Activated CD4-positive, alpha-beta memory T cell treated with anti-CD3 and anti-CD28 coated beads for 36 hours (primary cell): Measurements from ENCODE around the gene MYO5A. TPM values are rescaled to one million over a fixed set of nuclear protein-coding genes. Genes with fewer than 3 reads are reported as not detected.
"Not testable (repeated sequence)": the region's sequence is repeated elsewhere in the genome, so short reads cannot be mapped to it uniquely, and the experiment has no call there.

Source experiments
- CTCF ChIA-PET: fragments of 350-600 bp; sonication (Branson Sonifier 250); formaldehyde crosslinking; loops from one replicate; lab custom pipeline; 2021; ENCODE audit warnings: antibody characterized with exemption, inconsistent platforms; lab: Charles Lee
- POLR2A ChIA-PET: fragments of 350-600 bp; sonication (Branson Sonifier 250); formaldehyde crosslinking; loops from one replicate; lab custom pipeline; 2021; ENCODE audit warnings: antibody characterized with exemption; lab: Charles Lee
- DNase-seq: peaks from one replicate; pipeline ENCODE4 v3.0.0-alpha.2; 2020
- H3K27ac Mint-ChIP-seq: one replicate; pipeline ENCODE4 v1.8.0; 2021; ENCODE audit warnings: mixed read lengths
- H3K27me3 Mint-ChIP-seq: one replicate; pipeline ENCODE4 v1.8.0; 2021; ENCODE audit warnings: mixed read lengths
- H3K36me3 Mint-ChIP-seq: one replicate; pipeline ENCODE4 v1.8.0; 2021; ENCODE audit warnings: mixed read lengths
- H3K4me1 Mint-ChIP-seq: one replicate; pipeline ENCODE4 v1.8.0; 2021; ENCODE audit warnings: low read depth, mixed read lengths
- H3K4me3 Mint-ChIP-seq: one replicate; pipeline ENCODE4 v1.8.0; 2021; ENCODE audit warnings: mild to moderate bottlenecking, mixed read lengths
- H3K9me3 Mint-ChIP-seq: one replicate; pipeline ENCODE4 v1.8.0; 2021; ENCODE audit warnings: mixed read lengths
- intact Hi-C: fragments of 100-400 bp; cut with micrococcal nuclease; formaldehyde crosslinking; loops from one replicate; pipeline ENCODE4 v1.15.1; 2023
- total RNA-seq, 2 experiments: library from RNA; stranded (reverse); gene quantifications; one replicate each; pipeline ENCODE4 v1.2.3, GENCODE V29; 2021

The MYO5A gene
- total RNA-seq = 10 to 100 TPM; 32.4 to 37.8 TPM

DNA sequence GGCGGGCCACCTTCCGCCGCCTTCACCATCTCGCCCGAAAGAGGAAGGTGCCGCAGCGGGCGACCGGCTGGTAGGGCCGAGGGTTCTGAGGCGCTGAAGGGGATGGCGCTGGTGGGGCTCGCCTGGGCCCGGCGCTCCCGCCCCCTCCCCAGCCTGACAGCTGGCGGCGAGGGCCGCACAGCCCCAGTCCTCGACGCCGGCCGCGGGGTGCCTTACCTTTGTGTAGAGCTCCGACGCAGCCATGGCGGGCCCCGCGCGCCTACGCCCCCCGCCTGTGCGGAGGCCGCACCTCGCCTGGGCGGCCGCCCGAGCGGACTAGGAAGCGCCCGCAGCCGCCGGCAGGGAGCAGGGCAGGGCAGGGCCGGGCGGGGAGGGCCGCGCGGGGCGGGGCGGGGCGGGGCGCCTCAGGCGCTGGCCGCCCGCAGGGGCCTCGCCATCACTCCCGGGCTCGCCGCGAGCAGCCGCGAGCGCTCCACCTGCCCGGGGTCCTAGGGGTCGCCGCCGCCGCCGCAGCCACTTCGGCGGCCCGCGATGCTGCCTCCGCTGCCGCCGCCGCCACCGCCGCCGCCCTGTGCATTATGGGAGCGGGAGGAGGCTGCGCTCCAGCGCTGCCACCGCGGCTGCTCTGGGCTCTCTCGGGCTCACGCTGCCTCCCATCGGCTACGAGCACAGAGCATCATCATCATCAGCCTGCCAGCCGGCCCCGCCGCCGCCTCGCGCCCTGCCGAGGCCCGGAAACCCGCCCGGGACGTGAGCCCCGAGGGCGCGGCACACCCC lies at the start of gene MYO5A:
MYO5A (minus strand) TSS at position 317 of the 777 bp plus-strand sequence; CDS start at position 243, 74 bp downstream.
- peak within 1 kb of the TSS; percentile 97 for H3K4me3 Mint-ChIP-seq
- H3K27me3 Mint-ChIP-seq = peaks cover 2% of the 10 kb centered on the region
- H3K27ac Mint-ChIP-seq = peak within 1 kb of the TSS; percentile 90
- intact Hi-C loops = loop anchor here (1.0 to 2.0 kb wide), 9 partner anchors 30 to 272 kb away; no protein-coding TSS in a partner anchor
- H3K9me3 Mint-ChIP-seq = no peaks in the 10 kb centered on the region
- CTCF ChIA-PET = interaction anchor here (0.8 to 2.1 kb wide), 10 partner anchors 18 to 205 kb away, joined by 3 to 19 read pairs (median 3); partner anchors contain the start of gene ARPP19
- DNase-seq = peak; percentile 86
- H3K36me3 Mint-ChIP-seq = no peaks in the 10 kb centered on the region
- POLR2A ChIA-PET = interaction anchor here (0.6 to 1.6 kb wide), 8 partner anchors 30 to 205 kb away, joined by 3 to 11 read pairs (median 4); no protein-coding TSS in a partner anchor
- H3K4me1 Mint-ChIP-seq = peaks cover 33% of the 10 kb centered on the region

DNA sequence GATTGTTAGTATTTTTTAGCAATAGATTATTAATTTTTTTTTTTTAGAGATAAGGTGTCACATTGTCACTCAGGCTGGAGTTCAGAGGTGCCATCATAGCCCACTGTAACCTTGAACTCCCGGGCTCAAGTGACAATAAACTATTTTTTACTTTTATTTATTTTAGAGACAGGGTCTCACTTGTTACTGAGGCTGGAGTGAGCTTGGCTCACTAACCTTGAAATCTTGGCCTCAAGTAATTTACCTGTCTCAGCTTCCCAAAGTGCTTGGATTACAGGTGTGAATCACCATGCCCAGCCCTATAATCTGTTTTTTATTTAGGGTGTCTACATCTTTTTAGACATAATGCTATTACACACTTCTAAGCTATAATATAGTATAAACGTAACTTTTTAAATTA lies 48.0 kb upstream of the MYO5A start:
- ChIA-PET POLR2A (no interaction called here), CTCF (interaction anchor here (0.6 kb wide), 1 partner anchor 8 kb away, joined by 3 read pairs; no protein-coding TSS in a partner anchor)
- DNase-seq = no peak
- intact Hi-C loops = no loop called here
- H3K9me3 Mint-ChIP-seq = peaks cover 3% of the 10 kb centered on the region
- H3K27ac Mint-ChIP-seq = no peak overlapping the region
- H3K27me3 Mint-ChIP-seq = no peaks in the 10 kb centered on the region
- H3K4me3 Mint-ChIP-seq = no peak overlapping the region
- no peaks in the 10 kb centered on the region for H3K4me1 Mint-ChIP-seq
- H3K36me3 Mint-ChIP-seq = peaks cover 2% of the 10 kb centered on the region

DNA sequence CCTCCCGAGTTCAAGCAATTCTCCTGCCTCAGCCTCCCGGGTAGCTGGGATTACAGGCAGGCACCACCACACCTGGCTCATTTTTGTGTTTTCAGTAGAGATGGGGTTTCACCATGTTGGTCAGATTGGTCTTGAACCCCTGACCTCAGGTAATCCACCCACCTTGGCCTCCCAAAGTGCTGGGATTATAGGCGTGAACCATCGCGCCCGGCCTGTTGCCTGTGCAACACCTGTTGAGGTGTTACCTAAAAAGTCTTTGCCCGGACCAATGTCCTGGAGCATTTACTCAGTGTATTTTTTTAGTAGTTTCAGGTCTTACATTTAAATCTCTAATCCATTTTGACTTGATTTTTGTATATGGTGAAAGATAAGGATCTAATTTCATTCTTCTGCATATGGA lies 46.9 kb upstream of the MYO5A start:
- H3K36me3 Mint-ChIP-seq, DNase-seq, intact Hi-C loops, H3K27me3 Mint-ChIP-seq, POLR2A ChIA-PET, H3K4me1 Mint-ChIP-seq, CTCF ChIA-PET, H3K4me3 Mint-ChIP-seq, H3K27ac Mint-ChIP-seq, H3K9me3 Mint-ChIP-seq: not testable (repeated sequence)

DNA sequence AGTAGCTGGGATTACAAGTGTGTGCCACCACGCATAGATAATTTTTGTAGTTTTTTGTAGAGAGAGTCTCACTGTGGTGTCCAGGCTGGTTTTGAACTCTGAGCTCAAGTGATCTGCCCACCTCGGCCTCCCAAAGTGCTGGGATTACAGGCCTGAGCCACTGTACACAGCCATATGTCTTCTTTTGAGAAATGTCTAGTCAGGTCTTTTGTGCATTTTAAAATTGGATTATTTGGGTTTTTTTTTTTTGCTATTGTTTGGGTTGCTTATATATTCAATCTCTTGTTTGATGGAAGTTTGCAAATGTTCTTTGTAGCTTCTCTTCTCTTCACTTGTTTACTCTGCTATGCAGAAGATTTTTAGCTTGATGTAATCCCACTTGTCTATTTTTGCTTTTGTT lies 46.4 kb upstream of the MYO5A start:
- CTCF ChIA-PET = no interaction called here
- H3K4me1 Mint-ChIP-seq = no peaks in the 10 kb centered on the region
- H3K36me3 Mint-ChIP-seq = peaks cover 2% of the 10 kb centered on the region
- no peak for DNase-seq
- POLR2A ChIA-PET = no interaction called here
- intact Hi-C loops = no loop called here
- H3K27ac Mint-ChIP-seq = no peak overlapping the region
- H3K4me3 Mint-ChIP-seq = no peak overlapping the region
- H3K27me3 Mint-ChIP-seq = no peaks in the 10 kb centered on the region
- H3K9me3 Mint-ChIP-seq = peaks cover 3% of the 10 kb centered on the region

DNA sequence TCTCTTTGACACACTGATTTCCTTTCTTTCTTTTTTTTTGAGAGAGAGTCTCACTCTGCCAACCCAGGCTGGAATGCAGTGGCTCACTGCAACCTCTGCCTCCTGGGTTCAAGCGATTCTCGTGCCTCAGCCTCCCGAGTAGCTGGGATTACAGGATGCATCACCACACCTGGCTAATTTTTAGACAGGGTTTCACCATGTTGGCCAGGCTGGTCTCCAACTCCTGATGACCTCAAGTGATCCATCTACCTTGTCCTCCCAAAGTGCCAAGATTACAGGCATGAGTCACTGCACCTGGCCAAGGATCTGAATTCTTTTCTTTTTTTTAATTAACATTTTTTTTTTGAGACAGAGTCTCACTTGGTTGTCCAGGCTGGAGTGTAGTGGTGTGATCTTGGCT lies 45.9 kb upstream of the MYO5A start:
- intact Hi-C loops, H3K27ac Mint-ChIP-seq, H3K4me3 Mint-ChIP-seq, H3K36me3 Mint-ChIP-seq, POLR2A ChIA-PET, CTCF ChIA-PET, H3K9me3 Mint-ChIP-seq, DNase-seq, H3K4me1 Mint-ChIP-seq, H3K27me3 Mint-ChIP-seq: not testable (repeated sequence)

DNA sequence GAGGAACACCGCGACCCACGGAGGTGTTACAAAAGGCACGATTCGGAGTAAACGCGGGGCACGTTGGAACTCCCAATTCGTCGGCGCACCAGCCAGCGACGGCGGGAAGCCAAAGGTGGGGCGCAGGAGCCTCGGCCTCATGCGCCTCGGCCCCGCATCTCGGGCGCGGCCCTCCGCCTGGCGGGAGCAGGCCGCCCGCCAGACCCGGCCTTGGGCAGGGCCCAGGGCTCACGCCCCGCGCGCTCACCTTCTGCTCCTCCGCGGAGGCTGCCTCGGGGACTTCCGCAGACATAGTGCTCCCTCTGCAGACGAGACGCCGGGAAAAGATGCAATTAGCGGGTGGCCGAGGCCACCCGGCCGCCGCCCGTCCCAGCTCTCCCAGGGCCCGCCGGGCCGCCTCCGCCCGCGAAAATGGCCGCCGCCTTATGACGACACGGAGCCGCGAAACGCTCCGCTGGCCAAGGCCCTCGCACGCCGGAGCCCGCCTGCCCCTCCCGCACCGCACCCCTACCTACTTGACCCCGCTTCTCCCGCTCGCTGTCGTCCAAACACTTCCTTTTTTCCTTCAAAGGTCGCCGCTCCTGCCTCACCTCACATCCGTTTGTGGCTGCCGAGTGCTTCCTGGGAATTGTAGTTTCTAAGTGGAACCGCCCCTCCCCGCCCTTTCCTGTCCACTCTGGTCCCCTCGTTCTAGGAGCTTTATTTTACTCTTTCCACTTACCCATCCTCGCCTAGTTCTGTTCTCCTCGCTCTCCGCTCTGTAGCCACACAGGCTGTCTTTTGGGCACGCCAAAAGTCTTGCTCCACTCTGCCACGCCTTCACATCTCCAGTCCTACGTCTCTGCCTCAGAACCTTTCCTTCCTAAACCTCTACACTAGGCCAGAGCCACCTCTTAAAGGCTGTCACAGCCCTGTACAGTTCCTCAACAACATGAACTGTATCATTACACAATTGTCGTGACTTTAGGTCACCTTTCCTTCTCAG lies 40.2 kb upstream of the MYO5A start, which contains the start of gene ARPP19:
ARPP19 (minus strand) TSS at position 430 of the 985 bp plus-strand sequence; CDS start at position 292, 138 bp downstream.
- H3K9me3 Mint-ChIP-seq = no peaks in the 10 kb centered on the region
- H3K27ac Mint-ChIP-seq = peak within 1 kb of the TSS; percentile 96
- CTCF ChIA-PET = interaction anchor here (1.0 kb wide), 2 partner anchors 41 to 312 kb away, joined by 3 read pairs; partner anchors contain the start of gene MYO5A
- intact Hi-C loops = loop anchor here (1.0 kb wide), 3 partner anchors 10 to 109 kb away; partner anchors contain the start of gene MYO5A
- POLR2A ChIA-PET = interaction anchor here (0.9 to 1.7 kb wide), 3 partner anchors 9 to 103 kb away, joined by 3 to 12 read pairs (median 9); no protein-coding TSS in a partner anchor
- peaks cover 29% of the 10 kb centered on the region for H3K4me1 Mint-ChIP-seq
- no peaks in the 10 kb centered on the region for H3K27me3 Mint-ChIP-seq
- H3K36me3 Mint-ChIP-seq = peaks cover 9% of the 10 kb centered on the region
- H3K4me3 Mint-ChIP-seq = peak within 1 kb of the TSS; percentile 98
- peak; percentile 91 for DNase-seq

DNA sequence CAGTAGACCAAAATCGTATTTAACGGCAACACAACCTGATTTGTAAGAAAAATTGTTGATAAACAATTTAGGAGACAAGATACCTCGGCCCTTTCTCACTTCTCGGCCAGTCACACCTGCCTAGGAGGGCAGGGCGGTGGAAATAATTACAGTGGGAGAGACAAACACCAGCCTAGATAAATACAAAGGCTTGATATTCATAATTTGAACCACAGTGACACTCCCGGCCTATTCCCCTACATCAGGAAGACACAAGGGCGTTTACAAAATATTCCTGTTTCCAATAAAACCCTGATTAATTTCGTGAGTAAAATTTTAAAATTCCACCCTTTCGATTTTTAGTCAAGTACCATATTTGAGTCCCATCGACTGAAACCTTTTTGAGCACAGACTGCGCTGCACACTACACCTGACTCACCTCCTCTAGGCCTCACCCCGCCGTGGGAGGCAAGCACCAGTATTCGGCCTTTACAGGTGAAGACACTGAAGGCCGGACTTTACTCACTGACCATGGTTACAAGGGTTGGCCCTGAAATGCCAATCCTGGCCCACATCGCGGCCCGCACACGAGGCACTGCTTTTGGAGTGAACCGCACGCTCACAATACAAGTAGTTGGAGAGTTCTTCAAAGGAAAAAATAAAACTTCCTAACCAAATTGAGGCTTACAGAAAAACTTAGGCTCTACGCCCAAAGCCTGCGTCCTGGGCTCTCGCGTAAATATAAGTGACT lies 39.4 kb upstream of the MYO5A start:
- no peaks in the 10 kb centered on the region for H3K27me3 Mint-ChIP-seq
- intact Hi-C loops = loop anchor here (1.0 kb wide), 1 partner anchor 40 kb away; the partner anchor contains the start of gene MYO5A
- ChIA-PET CTCF (no interaction called here), POLR2A (interaction anchor here (1.7 kb wide), 2 partner anchors 8 to 10 kb away, joined by 9 to 12 read pairs; no protein-coding TSS in a partner anchor)
- no peaks in the 10 kb centered on the region for H3K9me3 Mint-ChIP-seq
- H3K36me3 Mint-ChIP-seq = peaks cover 9% of the 10 kb centered on the region
- peak overlapping the region; percentile 98 for H3K4me3 Mint-ChIP-seq
- H3K4me1 Mint-ChIP-seq = peaks cover 37% of the 10 kb centered on the region
- DNase-seq = peak; percentile 70
- peak overlapping the region; percentile 96 for H3K27ac Mint-ChIP-seq

DNA sequence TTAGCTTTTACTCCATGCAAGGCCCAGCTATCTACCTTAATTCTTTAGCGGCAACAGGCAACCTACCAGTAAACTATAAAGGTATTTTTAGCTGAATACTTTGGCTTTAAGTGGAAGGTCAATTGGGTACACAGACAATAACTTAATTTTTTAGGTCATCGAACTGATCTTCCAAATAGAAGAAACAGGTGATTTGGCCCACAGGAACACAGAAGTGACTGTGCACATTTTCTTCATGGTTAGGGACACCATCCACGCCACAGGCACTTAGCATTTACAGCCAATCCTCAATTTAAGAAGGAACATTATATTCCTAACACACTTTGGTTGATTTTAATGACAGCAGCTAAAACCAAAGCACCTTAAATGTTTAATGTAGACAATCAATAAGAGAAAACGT lies 38.2 kb upstream of the MYO5A start:
- CTCF ChIA-PET = interaction anchor here (1.1 to 1.3 kb wide), 2 partner anchors 9 to 14 kb away, joined by 3 to 4 read pairs; no protein-coding TSS in a partner anchor
- H3K27ac Mint-ChIP-seq = peak overlapping the region; percentile 96
- no peaks in the 10 kb centered on the region for H3K9me3 Mint-ChIP-seq
- POLR2A ChIA-PET = interaction anchor here (0.6 to 1.8 kb wide), 3 partner anchors 9 to 235 kb away, joined by 3 to 6 read pairs (median 4); no protein-coding TSS in a partner anchor
- intact Hi-C loops = no loop called here
- H3K4me3 Mint-ChIP-seq = peak overlapping the region; percentile 98
- peaks cover 48% of the 10 kb centered on the region for H3K4me1 Mint-ChIP-seq
- no peak for DNase-seq
- no peaks in the 10 kb centered on the region for H3K27me3 Mint-ChIP-seq
- peaks cover 13% of the 10 kb centered on the region for H3K36me3 Mint-ChIP-seq

DNA sequence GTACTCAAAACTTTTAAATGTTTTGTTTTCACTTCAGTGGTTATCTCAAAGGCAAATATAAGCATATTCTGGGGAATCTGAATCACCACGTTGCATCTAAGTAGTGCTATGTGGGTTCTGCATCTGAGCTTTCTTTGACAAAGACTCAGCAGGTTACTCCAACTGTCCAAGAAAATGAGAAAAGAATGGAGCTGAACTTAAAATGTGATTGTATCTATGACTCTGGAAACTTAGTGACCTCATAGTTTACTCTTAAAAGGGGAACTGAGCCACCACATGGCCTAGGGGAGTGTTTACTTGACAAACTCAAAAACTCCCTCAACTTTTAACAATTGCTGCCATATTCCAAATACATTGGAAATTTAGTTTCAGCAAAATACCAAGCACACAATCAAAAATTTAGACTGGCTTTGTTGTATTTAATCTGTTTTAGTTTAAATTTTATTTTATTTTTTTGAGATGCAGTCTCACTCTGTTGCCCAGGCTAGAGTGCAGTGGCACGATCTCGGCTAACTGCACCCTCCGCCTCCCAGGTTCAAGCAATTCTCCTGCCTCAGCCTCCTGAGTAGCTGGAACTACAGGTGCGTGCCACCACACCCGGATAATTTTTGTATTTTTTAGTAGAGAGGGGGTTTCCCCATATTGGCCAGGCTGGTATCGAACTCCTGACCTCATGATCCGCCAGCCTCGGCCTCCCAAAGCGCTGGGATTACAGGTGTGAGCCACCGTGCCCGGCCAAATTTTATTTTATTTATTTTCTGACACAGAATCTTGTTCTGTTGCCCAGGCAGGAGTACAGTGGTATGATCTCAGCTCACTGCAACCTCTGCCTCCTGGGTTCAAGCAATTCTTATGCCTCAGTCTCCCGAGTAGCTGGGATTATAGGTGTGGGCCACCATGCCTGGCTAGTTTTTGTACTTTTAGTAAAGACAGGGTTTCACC lies 37.0 kb upstream of the MYO5A start:
- intact Hi-C loops, H3K4me3 Mint-ChIP-seq, H3K27me3 Mint-ChIP-seq, DNase-seq, H3K9me3 Mint-ChIP-seq: not testable (repeated sequence)
- CTCF ChIA-PET = interaction anchor here (0.9 to 1.3 kb wide), 4 partner anchors 13 to 308 kb away, joined by 3 to 4 read pairs (median 3); no protein-coding TSS in a partner anchor
- Mint-ChIP-seq H3K27ac (peak overlapping the region; percentile 63), H3K4me1 (peaks cover 56% of the 10 kb centered on the region), H3K36me3 (peaks cover 13% of the 10 kb centered on the region)
- POLR2A ChIA-PET = interaction anchor here (0.6 to 1.8 kb wide), 5 partner anchors 9 to 349 kb away, joined by 3 to 6 read pairs (median 3); no protein-coding TSS in a partner anchor

DNA sequence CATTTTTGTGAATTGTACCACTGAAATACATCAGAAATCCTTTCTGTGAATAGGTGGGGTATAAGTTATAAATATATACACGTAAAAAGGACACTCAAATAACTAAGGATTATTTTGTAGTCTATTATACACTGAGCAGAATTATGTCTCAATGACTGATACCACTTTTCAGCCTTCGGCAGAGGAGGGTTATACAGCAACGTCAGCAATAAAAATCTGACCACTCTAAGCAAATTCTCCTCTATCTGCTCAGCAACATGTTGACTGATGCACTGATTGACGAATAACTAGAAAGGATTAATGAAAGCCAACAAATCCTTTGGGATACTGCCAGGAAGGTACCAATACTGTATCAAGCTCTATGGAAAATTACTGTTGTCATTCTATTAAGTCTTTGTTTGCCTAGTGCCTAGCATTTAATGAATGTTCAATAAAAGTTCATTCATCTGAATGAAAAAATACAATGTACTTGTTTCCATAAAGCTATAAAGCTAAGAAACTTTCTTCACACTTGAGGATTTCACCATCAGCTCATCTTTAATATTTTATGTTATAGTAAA lies 34.9 kb upstream of the MYO5A start:
- Mint-ChIP-seq H3K36me3 (peaks cover 19% of the 10 kb centered on the region), H3K27ac (no peak overlapping the region), H3K9me3 (no peaks in the 10 kb centered on the region), H3K4me3 (no peak overlapping the region), H3K27me3 (no peaks in the 10 kb centered on the region), H3K4me1 (peaks cover 71% of the 10 kb centered on the region)
- ChIA-PET POLR2A (no interaction called here), CTCF (interaction anchor here (0.6 kb wide), 1 partner anchor 10 kb away, joined by 3 read pairs; no protein-coding TSS in a partner anchor)
- DNase-seq = no peak
- intact Hi-C loops = no loop called here
